Endothelial cell of hepatic sinusoid (primary cell): ENCODE results near the gene GRID1.
"Not testable (repeated sequence)": the region's sequence is repeated elsewhere in the genome, so short reads cannot be mapped to it uniquely, and the experiment has no call there.

Source experiments
- in situ Hi-C: cut with HindIII; loops from 2 replicates; pipeline ENCODE4 v1.10.0; 2017; ENCODE audit warnings: low sequenced_read_pairs

The GRID1 gene

GRCh38 chr10:86255405-86256251, 111.0 kb downstream of the GRID1 start:
- in situ Hi-C loops: no loop called here

- in situ Hi-C loops: no loop called here
Measured at GRCh38 chr10:86254526-86255174, 111.9 kb downstream of the GRID1 start.

DNA sequence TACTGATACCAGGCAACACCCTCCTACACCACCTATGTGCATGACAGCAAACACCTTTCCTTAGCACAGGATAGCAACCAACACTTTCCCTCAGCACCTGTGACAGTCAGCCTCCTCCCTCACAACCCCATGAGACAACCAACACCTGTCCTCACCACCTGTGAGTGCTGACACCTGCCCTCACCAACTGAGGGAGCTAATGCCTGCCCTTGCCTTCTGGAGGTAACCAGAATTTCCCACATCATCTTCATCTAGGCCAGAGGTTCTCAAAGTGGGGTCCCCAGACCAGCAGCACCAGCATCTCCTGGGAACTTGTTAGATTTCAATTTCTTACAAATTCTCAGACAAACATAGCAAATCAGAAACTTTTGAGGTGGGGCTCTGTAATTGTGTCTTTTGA, 112.5 kb downstream of the GRID1 start:
- in situ Hi-C loops: no loop called here

DNA sequence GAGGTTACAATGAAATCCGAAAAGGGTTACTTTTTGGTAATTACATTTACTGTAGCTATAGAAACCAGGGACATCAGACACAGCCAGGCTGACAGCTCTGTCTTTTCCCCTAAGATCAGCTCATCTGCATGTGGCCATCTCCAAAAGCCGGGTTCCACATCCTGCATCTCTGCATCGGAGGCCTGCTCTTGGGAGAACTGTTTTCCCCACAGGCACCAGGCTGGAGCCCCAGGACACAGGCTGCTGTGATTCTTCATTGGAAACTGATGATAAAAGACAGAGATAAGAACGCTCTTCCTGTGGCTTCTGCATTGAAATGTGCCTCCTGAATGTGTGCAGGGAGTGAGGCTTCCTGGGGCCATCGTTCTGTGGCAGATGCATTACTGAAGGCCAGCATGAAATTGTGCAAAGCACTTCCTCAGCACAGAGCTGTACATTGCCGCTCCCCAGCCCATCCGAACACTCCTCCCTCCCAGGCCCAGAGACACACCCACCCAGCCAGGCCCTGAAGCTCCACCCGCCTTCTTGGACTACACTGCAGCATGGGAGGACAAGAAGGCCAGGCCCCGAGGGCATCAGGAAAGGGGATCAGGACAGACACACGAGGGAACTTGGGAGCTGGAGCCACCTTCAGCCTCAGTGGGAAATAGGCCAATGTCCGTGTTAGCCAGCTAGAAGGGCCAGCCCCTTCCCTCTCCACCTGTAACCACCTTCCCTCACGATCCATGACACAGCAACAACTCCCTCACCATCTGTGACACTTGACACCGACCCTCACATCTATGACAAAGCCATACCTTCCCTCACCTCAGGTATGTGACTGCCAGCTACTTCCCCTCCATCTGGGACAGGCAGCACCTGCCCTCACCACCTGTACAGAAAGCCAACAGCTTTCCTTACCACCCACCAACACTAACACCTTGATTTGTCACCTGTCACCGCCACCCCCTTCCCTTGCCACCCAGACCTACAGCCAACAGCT, 113.2 kb downstream of the GRID1 start:
- in situ Hi-C loops: no loop called here

GRCh38 chr10:86252556-86252955, 114.0 kb downstream of the GRID1 start:
- in situ Hi-C loops: no loop called here

DNA sequence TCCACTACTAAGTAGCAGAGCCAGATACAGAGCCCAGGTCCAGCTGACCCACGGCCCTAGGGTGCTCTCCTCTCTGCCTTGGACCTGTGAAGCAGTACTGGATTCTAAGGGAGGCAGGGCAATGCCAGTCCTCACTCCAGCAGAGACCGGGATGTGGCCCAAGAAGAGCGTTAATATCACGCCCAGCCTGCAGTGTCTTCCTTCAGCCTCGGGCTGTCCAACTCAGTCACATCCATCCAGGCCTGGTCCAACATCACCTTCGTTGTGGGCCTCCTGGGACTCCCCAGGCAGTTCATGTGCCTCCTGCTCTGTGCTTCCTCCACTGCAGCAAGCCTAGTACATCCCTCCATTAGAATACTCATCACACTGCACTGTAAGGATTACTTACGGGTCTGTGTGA, 114.5 kb downstream of the GRID1 start:
- in situ Hi-C loops: no loop called here

GRCh38 chr10:86251426-86251825, 115.2 kb downstream of the GRID1 start:
- in situ Hi-C loops: no loop called here

DNA sequence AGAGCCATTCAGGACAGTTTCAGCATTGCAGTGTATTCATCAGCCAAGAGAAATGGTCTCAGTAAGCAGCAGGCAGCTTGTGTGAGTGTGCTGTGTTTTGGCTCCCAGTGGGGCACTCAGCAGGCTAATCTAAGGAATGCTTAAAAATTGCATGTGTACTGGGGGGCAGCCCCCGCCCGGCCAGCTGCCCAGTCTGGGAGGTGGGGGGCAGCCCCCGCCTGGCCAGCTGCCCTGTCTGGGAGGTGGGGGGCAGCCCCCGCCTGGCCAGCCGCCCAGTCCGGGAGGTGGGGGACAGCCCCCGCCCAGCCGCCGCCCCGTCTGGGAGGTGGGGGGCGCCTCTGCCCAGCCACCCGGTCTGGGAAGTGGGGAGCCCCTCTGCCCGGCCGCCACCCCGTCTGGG, 116.2 kb downstream of the GRID1 start:
- in situ Hi-C loops: no loop called here

- in situ Hi-C loops: no loop called here
Measured at GRCh38 chr10:86249794-86250193, 116.8 kb downstream of the GRID1 start.

DNA sequence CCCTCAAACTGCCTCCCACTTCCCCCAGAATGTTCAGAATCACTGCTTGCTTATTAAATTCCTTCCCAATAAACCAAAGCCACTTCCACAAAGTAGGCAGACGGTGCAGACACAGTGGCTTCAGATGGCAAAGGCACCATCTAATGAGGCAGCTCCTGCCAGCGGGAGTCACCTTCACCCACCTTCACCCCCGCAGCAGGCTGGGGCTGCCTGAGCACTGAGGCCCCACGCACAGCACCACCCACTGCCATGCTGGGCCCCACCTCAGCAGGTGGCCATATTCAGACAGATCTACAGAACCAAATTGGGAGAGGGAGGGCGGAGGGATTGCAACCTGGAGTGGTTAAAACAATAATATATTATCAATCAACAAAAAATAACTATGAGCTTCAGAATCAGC, 118.5 kb downstream of the GRID1 start:
- in situ Hi-C loops: no loop called here

GRCh38 chr10:86247588-86247987, 119.0 kb downstream of the GRID1 start:
- in situ Hi-C loops: no loop called here

GRCh38 chr10:86247073-86247472, 119.5 kb downstream of the GRID1 start:
- in situ Hi-C loops: no loop called here

DNA sequence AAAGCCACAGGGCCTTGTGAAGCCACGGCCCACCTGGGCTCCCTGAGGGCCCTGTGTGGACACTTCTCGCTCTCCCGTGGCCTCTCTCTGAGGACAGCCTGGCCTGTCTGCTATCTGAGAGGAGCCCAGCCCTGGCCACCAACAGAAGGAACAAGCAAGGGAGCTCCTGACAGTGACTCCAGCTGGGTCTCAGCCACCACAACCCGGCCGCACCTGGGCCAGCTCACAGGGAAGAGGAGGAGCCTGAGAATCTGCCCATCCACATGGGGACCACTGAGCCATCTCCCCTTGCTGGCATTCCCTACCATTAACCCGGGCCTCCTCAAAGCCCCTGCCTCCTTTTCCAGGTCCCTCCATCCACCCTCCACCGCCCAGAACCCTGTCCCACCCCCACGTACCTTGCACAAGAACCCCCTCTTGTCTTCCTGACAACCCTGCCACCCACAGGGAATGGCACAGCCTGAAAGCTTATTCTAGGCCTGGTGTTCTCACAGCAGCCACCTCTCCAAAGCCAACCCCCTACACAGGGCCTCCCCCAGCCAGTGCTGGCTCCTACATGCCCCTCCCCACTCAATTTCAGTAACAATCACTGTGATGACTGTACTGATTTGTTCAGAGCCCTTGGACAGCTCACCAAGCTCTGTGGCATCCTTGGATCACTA, 120.2 kb downstream of the GRID1 start:
- in situ Hi-C loops: no loop called here

DNA sequence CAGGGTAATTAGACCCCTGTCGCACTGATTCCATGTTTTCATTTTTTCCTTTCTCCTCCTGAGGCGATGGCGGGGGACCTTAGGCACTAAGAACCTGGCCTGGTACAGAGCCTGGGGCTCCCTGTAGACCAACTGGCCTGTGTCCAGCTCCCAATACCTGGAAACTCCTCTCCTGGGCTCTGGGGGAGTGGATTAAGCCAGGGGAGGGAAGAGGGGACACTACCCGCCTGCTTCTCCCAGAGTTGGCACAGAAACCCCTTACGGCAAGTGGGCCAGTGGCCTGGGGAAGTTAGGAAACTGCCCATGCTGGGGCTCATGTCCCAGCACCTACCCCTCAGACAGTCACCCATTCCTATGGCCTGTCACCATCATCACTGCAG, 121.6 kb downstream of the GRID1 start:
- in situ Hi-C loops: no loop called here

- in situ Hi-C loops: no loop called here
Measured at GRCh38 chr10:86244297-86245014, 122.1 kb downstream of the GRID1 start.

GRCh38 chr10:86243651-86244155, 122.9 kb downstream of the GRID1 start:
- in situ Hi-C loops: no loop called here

DNA sequence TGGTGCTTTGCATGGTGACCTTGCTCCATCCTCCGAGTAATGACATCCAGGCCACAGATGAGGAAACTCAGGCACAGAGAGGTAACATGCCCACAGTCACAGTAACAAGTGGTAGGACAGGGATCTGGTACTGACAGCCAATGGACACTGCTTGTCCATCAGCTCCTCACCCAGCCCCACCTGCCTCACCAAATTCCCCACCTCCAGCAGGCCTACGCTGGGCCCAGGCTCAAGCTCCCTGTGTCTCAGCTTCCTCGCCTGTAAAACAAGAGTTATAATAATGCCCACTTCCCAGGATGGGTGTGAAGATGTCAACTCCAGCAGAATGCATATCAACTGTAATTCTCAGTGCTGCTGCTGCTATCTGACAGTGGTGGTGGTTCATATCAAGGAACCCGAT, 123.8 kb downstream of the GRID1 start:
- in situ Hi-C loops: no loop called here

GRCh38 chr10:86238089-86238488, 128.5 kb downstream of the GRID1 start:
- in situ Hi-C loops: not testable (repeated sequence)

- in situ Hi-C loops: no loop called here
Measured at GRCh38 chr10:86234541-86235270, 131.9 kb downstream of the GRID1 start.
